H1 (cell line): ENCODE measurements around the gene COX5B. TPM values are rescaled to one million over a fixed set of nuclear protein-coding genes. Genes with fewer than 3 reads are reported as not detected.

ENCODE experiments used
- CTCF ChIA-PET: fragments of 300-600 bp; sonication (Branson Sonifier 250); formaldehyde crosslinking; loops from one replicate; lab custom pipeline; 2021; ENCODE audit not compliant: partially characterized antibody; lab: Charles Lee
- POLR2A ChIA-PET: fragments of 300-600 bp; sonication (Branson Sonifier 250); formaldehyde crosslinking; loops from one replicate; lab custom pipeline; 2021; ENCODE audit warnings: inconsistent platforms; ENCODE audit not compliant: partially characterized antibody; lab: Charles Lee
- DNase-seq, 2 experiments: peaks; one replicate each; pipeline versions ENCODE4 v3.0.0 to v3.0.0-alpha.2; 2010 to 2022; ENCODE audit warnings: low spot score in 2 of 2, low read depth in 1 of 2, mixed read lengths in 1 of 2
- FAIRE-seq: peaks from 2 replicates; lab custom pipeline; 2011; peaks lifted over from hg19 to GRCh38; lab: Jason Lieb, UNC
- H2AFZ ChIP-seq: 2 replicates; pipeline ENCODE4 v1.8.1; 2012; ENCODE audit warnings: low read length, inconsistent platforms
- H2AK5ac ChIP-seq: 2 replicates; pipeline ENCODE4 v1.6.1; 2013; ENCODE audit warnings: low read depth, low read length
- H2BK120ac ChIP-seq: replicated peaks from 2 replicates; pipeline ENCODE3; 2013; ENCODE audit warnings: low read depth, low read length, inconsistent platforms
- H2BK12ac ChIP-seq: 2 replicates; pipeline ENCODE4 v1.6.1; 2013; ENCODE audit warnings: low read depth, low read length
- H2BK15ac ChIP-seq: 2 replicates; pipeline ENCODE4 v1.6.1; 2013; ENCODE audit warnings: low read length
- H2BK20ac ChIP-seq: 2 replicates; pipeline ENCODE4 v1.6.1; 2013; ENCODE audit warnings: low read length
- H2BK5ac ChIP-seq: 2 replicates; pipeline ENCODE4 v1.6.1; 2013; ENCODE audit warnings: low read depth, low read length
- H3K14ac ChIP-seq: 2 replicates; pipeline ENCODE4 v1.6.1; 2013; ENCODE audit warnings: inconsistent platforms; ENCODE audit not compliant: insufficient read length
- H3K18ac ChIP-seq: 2 replicates; pipeline ENCODE4 v1.6.1; 2013; ENCODE audit warnings: low read length; ENCODE audit errors: extremely low read depth
- H3K23ac ChIP-seq: 2 replicates; pipeline ENCODE4 v1.6.1; 2013; ENCODE audit warnings: inconsistent platforms; ENCODE audit not compliant: insufficient read length
- H3K23me2 ChIP-seq: 2 replicates; pipeline ENCODE4 v1.6.1; 2013; ENCODE audit warnings: low read depth, low read length
- H3K27ac ChIP-seq: 2 replicates; pipeline ENCODE4 v1.6.1; 2011; ENCODE audit warnings: low read depth, low read length, inconsistent platforms
- H3K27me3 ChIP-seq, 4 experiments: replicated peaks in 1 of 4; 1 replicate in 1 of 4; 2 replicates in 3 of 4; pipeline versions ENCODE4 v1.6.1 to v1.8.1; 2011 to 2013; ENCODE audit warnings: low read length in 3 of 4, mild to moderate bottlenecking in 3 of 4, inconsistent platforms in 2 of 4, mixed read lengths in 2 of 4, moderate library complexity in 1 of 4; ENCODE audit not compliant: control insufficient read depth in 3 of 4, insufficient read depth in 3 of 4; ENCODE audit errors: extremely low read depth in 1 of 4
- H3K36me3 ChIP-seq, 4 experiments: 2 replicates each; pipeline versions ENCODE4 v1.6.1 to v1.8.1; 2011 to 2013; ENCODE audit warnings: mild to moderate bottlenecking in 4 of 4, low read length in 3 of 4, moderate library complexity in 2 of 4, control low read depth in 1 of 4, inconsistent platforms in 1 of 4; ENCODE audit not compliant: insufficient read depth in 4 of 4, control insufficient read depth in 2 of 4
- H3K4ac ChIP-seq: replicated peaks from 2 replicates; pipeline ENCODE3; 2013; ENCODE audit warnings: low read length, low read depth, mixed read lengths, inconsistent platforms; ENCODE audit not compliant: insufficient read length
- H3K4me1 ChIP-seq, 4 experiments: replicated peaks in 1 of 4; 1 replicate in 1 of 4; 2 replicates in 3 of 4; pipeline versions ENCODE4 v1.6.1 to v1.8.1; 2011 to 2013; ENCODE audit warnings: low read length in 3 of 4, inconsistent platforms in 2 of 4, mixed read lengths in 1 of 4; ENCODE audit not compliant: insufficient read depth in 4 of 4, control insufficient read depth in 3 of 4
- H3K4me2 ChIP-seq, 2 experiments: 2 replicates each; pipeline versions ENCODE4 v1.6.1 to v1.8.1; 2011 to 2013; ENCODE audit warnings: low read depth in 2 of 2, low read length in 2 of 2, control low read depth in 1 of 2, inconsistent platforms in 1 of 2, mild to moderate bottlenecking in 1 of 2; ENCODE audit not compliant: insufficient read depth in 1 of 2
- H3K4me3 ChIP-seq, 4 experiments: fragments of 200-600, 300-600 bp in 1 of 4; sonication (generic), shearing (Covaris generic), sonication (Bioruptor Twin) in 1 of 4; 2 replicates each; pipeline versions ENCODE4 v1.5.1 to v1.8.1; 2011 to 2016; ENCODE audit warnings: low read length in 4 of 4, low read depth in 3 of 4, control low read depth in 2 of 4, inconsistent platforms in 2 of 4, mild to moderate bottlenecking in 2 of 4, mixed read lengths in 1 of 4, moderate library complexity in 1 of 4; ENCODE audit not compliant: insufficient read depth in 2 of 4; ENCODE audit errors: extremely low read depth in 1 of 4
- H3K56ac ChIP-seq: replicated peaks from 2 replicates; pipeline ENCODE3; 2013; ENCODE audit warnings: low read depth, mild to moderate bottlenecking, mixed read lengths, low read length, inconsistent platforms; ENCODE audit not compliant: insufficient read length
- H3K79me1 ChIP-seq: 2 replicates; pipeline ENCODE4 v1.6.1; 2013; ENCODE audit warnings: low read depth, low read length, control low read depth
- H3K79me2 ChIP-seq, 2 experiments: 2 replicates each; pipeline versions ENCODE4 v1.6.1 to v1.8.1; 2012 to 2013; ENCODE audit warnings: low read length in 2 of 2, mild to moderate bottlenecking in 2 of 2, inconsistent platforms in 1 of 2; ENCODE audit not compliant: insufficient read depth in 2 of 2, control insufficient read depth in 1 of 2
- H3K9ac ChIP-seq, 4 experiments: replicated peaks in 1 of 4; 1 replicate in 1 of 4; 2 replicates in 3 of 4; pipeline versions ENCODE4 v1.6.1 to v1.8.1; 2011 to 2013; ENCODE audit warnings: low read depth in 3 of 4, low read length in 3 of 4, control low read depth in 2 of 4, mild to moderate bottlenecking in 2 of 4, moderate library complexity in 2 of 4, inconsistent platforms in 1 of 4; ENCODE audit errors: extremely low read depth in 1 of 4
- H3K9me3 ChIP-seq, 2 experiments: 2 replicates each; pipeline versions ENCODE4 v1.6.1 to v1.8.1; 2012 to 2013; ENCODE audit warnings: mild to moderate bottlenecking in 2 of 2, moderate library complexity in 2 of 2, control low read depth in 1 of 2, inconsistent platforms in 1 of 2, low read depth in 1 of 2, low read length in 1 of 2, mixed read lengths in 1 of 2; ENCODE audit not compliant: insufficient read depth in 2 of 2
- H4K20me1 ChIP-seq, 2 experiments: replicated peaks in 1 of 2; 2 replicates each; pipeline versions ENCODE3 to v1.8.1; 2011 to 2013; ENCODE audit warnings: inconsistent platforms in 2 of 2, low read length in 2 of 2, mild to moderate bottlenecking in 1 of 2; ENCODE audit not compliant: insufficient read depth in 2 of 2, control insufficient read depth in 1 of 2
- H4K5ac ChIP-seq: 2 replicates; pipeline ENCODE4 v1.6.1; 2013; ENCODE audit warnings: low read length, low read depth, mixed read lengths, inconsistent platforms; ENCODE audit not compliant: insufficient read length
- H4K8ac ChIP-seq: 2 replicates; pipeline ENCODE4 v1.8.0; 2013; ENCODE audit warnings: mild to moderate bottlenecking, moderate library complexity, low read length, inconsistent platforms; ENCODE audit not compliant: insufficient read depth; ENCODE audit errors: extremely low read depth
- H4K91ac ChIP-seq: replicated peaks from 2 replicates; pipeline ENCODE3; 2013; ENCODE audit warnings: low read length, mixed read lengths, inconsistent platforms; ENCODE audit not compliant: insufficient read length
- EZH2 ChIP-seq: fragments of 200-600 bp; sonication (generic); IDR thresholded peaks from 2 replicates; pipeline ENCODE4 v1.7.1; 2012; ENCODE audit warnings: low read depth, mild to moderate bottlenecking, moderate library complexity, low read length, inconsistent platforms; ENCODE audit not compliant: severe bottlenecking
- HDAC6 ChIP-seq: IDR thresholded peaks from one replicate; pipeline ENCODE4 v1.7.1; 2012; ENCODE audit warnings: low read depth, mild to moderate bottlenecking, inconsistent platforms, low read length, moderate library complexity
- KDM4A ChIP-seq: IDR thresholded peaks from one replicate; pipeline ENCODE4 v1.7.1; 2012; ENCODE audit warnings: low read depth, mild to moderate bottlenecking, moderate library complexity, low read length, inconsistent platforms; ENCODE audit not compliant: severe bottlenecking
- RNF2 ChIP-seq: fragments of 200-900, 300-1000 bp; sonication (generic); IDR thresholded peaks from 2 replicates; pipeline ENCODE4 v1.7.1; 2016; ENCODE audit warnings: borderline replicate concordance, low read depth, mild to moderate bottlenecking, antibody characterized with exemption, low read length; ENCODE audit not compliant: poor library complexity, severe bottlenecking; ENCODE audit errors: missing control alignments
- ZNF274 ChIP-seq: IDR thresholded peaks from 2 replicates; pipeline ENCODE4 v1.7.0; 2012; ENCODE audit warnings: low read length, borderline replicate concordance; ENCODE audit errors: extremely low read depth
- WGBS, 2 experiments: shearing (Covaris generic) in 1 of 2; methylation state at CpG; one replicate each; pipeline versions ENCODE4 v1.1.6 to v1.1.7; 2013 to 2015; ENCODE audit warnings: low lambda C conversion rate in 2 of 2, mixed read lengths in 2 of 2, inconsistent platforms in 1 of 2, low coverage in 1 of 2, missing lambda C conversion rate in 1 of 2; ENCODE audit not compliant: insufficient replicate concordance in 2 of 2, insufficient coverage in 1 of 2, insufficient read length in 1 of 2; ENCODE audit errors: extremely low coverage in 1 of 2, missing lambda C conversion rate in 1 of 2; 5-methylcytosine and 5-hydroxymethylcytosine counted together
- polyA plus RNA-seq, 7 experiments: library from polyadenylated mRNA; depleted of rRNA in 3 of 7; stranded (reverse) in 5 of 7; unstranded in 2 of 7; fragments of >200 nt in 5 of 7; fragments of 200-250 nt in 2 of 7; gene quantifications; 1 replicate in 5 of 7; 2 replicates in 1 of 7; 4 replicates in 1 of 7; pipeline versions ENCODE4 v1.2.1 to v1.2.3, GENCODE V29; 2011 to 2013; ENCODE audit warnings: missing spikeins in 2 of 7, mixed read lengths in 2 of 7
- total RNA-seq: library from RNA; stranded (reverse); fragmentation: NEBNext Ultra II Directional; extraction: Animal tissue kit (Norgen Biotek cat#: 25700); gene quantifications from 2 replicates; pipeline ENCODE4 v1.2.1, GENCODE V29; 2021

Gene COX5B
- total and polyA plus RNA-seq, 2 of the 8 experiments (the other 6 are each of a cell fraction or from before 2014, with no cell fraction given): 233 to 468 TPM

DNA sequence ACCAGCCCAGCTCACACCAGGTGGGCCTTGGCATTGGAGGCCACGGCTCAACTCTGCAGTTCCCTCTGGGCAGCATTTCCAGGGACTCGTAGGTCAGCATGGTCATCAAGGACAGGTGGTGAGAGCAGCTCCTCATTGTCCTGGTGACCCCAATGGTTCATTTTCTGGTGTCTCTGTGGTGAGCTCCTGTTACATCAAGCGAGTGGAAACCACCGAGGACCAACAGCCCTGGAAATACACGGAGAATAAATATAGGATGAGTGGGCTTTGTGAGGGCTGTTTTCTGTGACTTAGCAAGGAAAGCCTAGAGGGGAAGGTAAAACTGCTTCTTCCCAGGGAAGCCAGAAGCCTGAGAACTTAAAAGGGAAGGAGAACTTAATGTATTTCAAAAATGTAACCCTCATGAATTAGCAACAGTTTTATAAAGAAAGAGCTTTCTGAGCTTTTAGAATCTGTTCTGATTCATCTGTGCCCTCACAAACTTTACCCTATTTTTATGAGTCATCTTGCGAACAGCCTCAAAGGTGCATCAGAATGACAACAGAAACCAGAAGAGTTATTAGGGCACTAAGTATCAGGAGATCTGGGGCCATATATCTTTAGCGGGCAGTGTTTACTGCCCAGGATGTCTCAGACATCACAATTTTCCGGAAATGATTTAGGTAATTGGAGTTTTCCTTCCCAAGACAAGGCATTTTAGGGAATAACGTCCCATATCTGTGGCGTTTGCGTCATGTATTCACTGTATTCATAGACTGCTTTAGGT, 42.4 kb downstream of the COX5B start:
- Histone ChIP-seq H3K27ac (no peak overlapping the region), H3K9me3 (no peaks in the 10 kb centered on the region), H4K20me1 (no peaks in the 10 kb centered on the region), H3K79me1 (no peaks in the 10 kb centered on the region), H3K4ac (no peak overlapping the region), H3K23me2 (no peaks in the 10 kb centered on the region), H2BK12ac (no peak overlapping the region), H2AFZ (no peak overlapping the region), H2BK15ac (no peak overlapping the region), H4K8ac (no peak overlapping the region), H2BK120ac (no peak overlapping the region), H3K27me3 (no peaks in the 10 kb centered on the region), H3K4me1 (peaks cover 0 to 10% (median 4%) of the 10 kb centered on the region in 4 experiments; a peak in 4 of 7 replicates), H3K14ac (no peak overlapping the region), H2AK5ac (no peak overlapping the region), H3K9ac (no peak overlapping the region; a peak in 1 of 7 replicates), H2BK20ac (no peak overlapping the region), H4K5ac (no peak overlapping the region), H3K4me2 (no peak overlapping the region), H3K18ac (no peak overlapping the region), H3K56ac (no peak overlapping the region), H2BK5ac (no peak overlapping the region), H3K79me2 (no peaks in the 10 kb centered on the region), H3K23ac (no peak overlapping the region), H3K4me3 (no peak overlapping the region), H3K36me3 (no peaks in the 10 kb centered on the region), H4K91ac (no peak overlapping the region)
- CTCF ChIA-PET: interaction anchor here (1.6 kb wide), 2 partner anchors 11 to 24 kb away, joined by 6 to 7 read pairs; partner anchors contain the start of gene ACTR1B
- FAIRE-seq (no peak), DNase-seq (no peak)
- POLR2A ChIA-PET: no interaction called here
- 86% methylated on average over 11 of the region's 11 CpGs; no CpG with 5 or more reads in 1 of the 2 experiments for WGBS, 2 experiments
- TF ChIP-seq KDM4A (no peak), ZNF274 (no peak), EZH2 (no peak), HDAC6 (no peak), RNF2 (no peak)
